Naive thymus-derived CD8-positive, alpha-beta T cell (primary cell): ENCODE data around the gene GALNTL6. TPM values are rescaled to one million over a fixed set of nuclear protein-coding genes. Genes with fewer than 3 reads are reported as not detected.

ENCODE experiments used
- ATAC-seq, 2 donors: fragments of 150-1000 bp; cut with Tn5 transposase in 1 of 2; sonication (Bioruptor Pico), chemical (Tn5 transposase) in 1 of 2; 1 replicate in 1 of 2; 2 replicates in 1 of 2; pipeline ENCODE4 v1.10.0; 2021; ENCODE audit warnings: mild to moderate bottlenecking in 2 of 2, moderate library complexity in 2 of 2
- POLR2A ChIA-PET: fragments of 350-600 bp; sonication (Branson Sonifier 250); formaldehyde crosslinking; loops from one replicate; lab custom pipeline; 2021; ENCODE audit warnings: antibody characterized with exemption; lab: Charles Lee
- DNase-seq, 10 donors: peaks; one replicate each; pipeline versions ENCODE4 v3.0.0 to v3.0.0-alpha.2; 2020 to 2022
- H3K27ac Mint-ChIP-seq, 10 donors: one replicate each; pipeline ENCODE4 v1.8.0; 2020 to 2022; ENCODE audit warnings: mild to moderate bottlenecking in 10 of 10, mixed read lengths in 10 of 10, moderate library complexity in 4 of 10, inconsistent platforms in 1 of 10
- H3K27me3 Mint-ChIP-seq, 5 donors: one replicate each; pipeline ENCODE4 v1.8.0; 2021 to 2022; ENCODE audit warnings: mixed read lengths in 5 of 5
- H3K36me3 Mint-ChIP-seq, 3 donors: one replicate each; pipeline ENCODE4 v1.8.0; 2020 to 2022; ENCODE audit warnings: mixed read lengths in 3 of 3, mild to moderate bottlenecking in 2 of 3, inconsistent platforms in 1 of 3
- H3K4me1 Mint-ChIP-seq, 4 donors: one replicate each; pipeline ENCODE4 v1.8.0; 2021 to 2022; ENCODE audit warnings: mixed read lengths in 4 of 4
- H3K4me3 Mint-ChIP-seq, 10 donors: one replicate each; pipeline ENCODE4 v1.8.0; 2020 to 2022; ENCODE audit warnings: mild to moderate bottlenecking in 10 of 10, mixed read lengths in 10 of 10, moderate library complexity in 6 of 10, inconsistent platforms in 1 of 10
- H3K9me3 Mint-ChIP-seq, 9 donors: one replicate each; pipeline ENCODE4 v1.8.0; 2020 to 2022; ENCODE audit warnings: mixed read lengths in 9 of 9, mild to moderate bottlenecking in 3 of 9, inconsistent platforms in 1 of 9, moderate library complexity in 1 of 9
- polyA plus RNA-seq, 3 donors: library from polyadenylated mRNA; unstranded; fragments of 300-500 nt; fragmentation: Illumina TruSeq; gene quantifications; one replicate each; pipeline ENCODE4 v1.2.3, GENCODE V29; 2021
- total RNA-seq, 8 experiments: library from RNA in 2 of 8; stranded (reverse) in 2 of 8; gene quantifications; one replicate each; pipeline ENCODE4 v1.2.3 and lab custom pipeline; 2021 to 2026

The GALNTL6 gene
- total and polyA plus RNA-seq, 5 experiments from 2014 or later, result not detected

GRCh38 chr4:172042714-172043114 is 229.5 kb downstream of the GALNTL6 start:
- peaks cover 0 to 9% (median 2%) of the 10 kb centered on the region in 9 donors for H3K9me3 Mint-ChIP-seq
- no peak overlapping the region for H3K27ac Mint-ChIP-seq
- no peaks in the 10 kb centered on the region for H3K4me1 Mint-ChIP-seq
- no peaks in the 10 kb centered on the region for H3K36me3 Mint-ChIP-seq
- H3K4me3 Mint-ChIP-seq, result no peak overlapping the region
- DNase-seq (no peak), ATAC-seq (no peak)
- POLR2A ChIA-PET, result no interaction called here
- H3K27me3 Mint-ChIP-seq, result no peaks in the 10 kb centered on the region

GRCh38 chr4:172045981-172046380 is 232.8 kb downstream of the GALNTL6 start:
- H3K27me3 Mint-ChIP-seq, result peaks cover 0 to 2% (median 0%) of the 10 kb centered on the region in 5 donors
- POLR2A ChIA-PET, result no interaction called here
- H3K9me3 Mint-ChIP-seq, result peaks cover 0 to 11% (median 4%) of the 10 kb centered on the region in 9 donors
- H3K4me1 Mint-ChIP-seq, result no peaks in the 10 kb centered on the region
- H3K27ac Mint-ChIP-seq, result no peak overlapping the region
- DNase-seq, result no peak
- ATAC-seq, result no peak
- H3K36me3 Mint-ChIP-seq, result no peaks in the 10 kb centered on the region
- H3K4me3 Mint-ChIP-seq, result no peak overlapping the region

- Mint-ChIP-seq H3K9me3 (peaks cover 0 to 20% (median 5%) of the 10 kb centered on the region in 9 donors), H3K27ac (no peak overlapping the region), H3K27me3 (peaks cover 0 to 2% (median 0%) of the 10 kb centered on the region in 5 donors), H3K4me1 (no peaks in the 10 kb centered on the region), H3K36me3 (no peaks in the 10 kb centered on the region), H3K4me3 (no peak overlapping the region)
- DNase-seq (no peak), ATAC-seq (no peak)
- POLR2A ChIA-PET, result no interaction called here
Measured at GRCh38 chr4:172048666-172049065, 235.5 kb downstream of the GALNTL6 start.

GRCh38 chr4:172050911-172051310 is 237.7 kb downstream of the GALNTL6 start:
- Mint-ChIP-seq H3K4me1 (no peaks in the 10 kb centered on the region), H3K36me3 (no peaks in the 10 kb centered on the region), H3K27me3 (peaks cover 0 to 2% (median 0%) of the 10 kb centered on the region in 5 donors), H3K4me3 (no peak overlapping the region), H3K9me3 (peaks cover 0 to 16% (median 5%) of the 10 kb centered on the region in 9 donors), H3K27ac (no peak overlapping the region)
- ATAC-seq, result no peak
- POLR2A ChIA-PET, result no interaction called here
- no peak for DNase-seq

GRCh38 chr4:172055046-172055445 is 241.8 kb downstream of the GALNTL6 start:
- Mint-ChIP-seq H3K9me3 (peaks cover 0 to 23% (median 3%) of the 10 kb centered on the region in 9 donors), H3K27ac (no peak overlapping the region), H3K4me1 (no peaks in the 10 kb centered on the region), H3K36me3 (no peaks in the 10 kb centered on the region), H3K27me3 (peaks cover 0 to under 1% (median 0%) of the 10 kb centered on the region in 5 donors), H3K4me3 (no peak overlapping the region)
- DNase-seq, result no peak
- ATAC-seq, result no peak
- POLR2A ChIA-PET, result no interaction called here

- no peak overlapping the region for H3K4me3 Mint-ChIP-seq
- H3K27ac Mint-ChIP-seq, result no peak overlapping the region
- H3K4me1 Mint-ChIP-seq, result no peaks in the 10 kb centered on the region
- no peaks in the 10 kb centered on the region for H3K27me3 Mint-ChIP-seq
- H3K9me3 Mint-ChIP-seq, result peaks cover 0 to 23% (median 2%) of the 10 kb centered on the region in 9 donors
- no peak for ATAC-seq
- POLR2A ChIA-PET, result no interaction called here
- H3K36me3 Mint-ChIP-seq, result no peaks in the 10 kb centered on the region
- no peak for DNase-seq
Measured at GRCh38 chr4:172055498-172055897, 242.3 kb downstream of the GALNTL6 start.

- Mint-ChIP-seq H3K9me3 (peaks cover 0 to 16% (median 3%) of the 10 kb centered on the region in 9 donors), H3K27ac (no peak overlapping the region), H3K27me3 (no peaks in the 10 kb centered on the region), H3K4me1 (no peaks in the 10 kb centered on the region), H3K4me3 (no peak overlapping the region), H3K36me3 (no peaks in the 10 kb centered on the region)
- ATAC-seq (no peak), DNase-seq (no peak)
- POLR2A ChIA-PET, result interaction anchor here (0.6 kb wide), 1 partner anchor 1452 kb away, joined by 3 read pairs; no protein-coding TSS in a partner anchor
Measured at GRCh38 chr4:172061204-172061603, 248.0 kb downstream of the GALNTL6 start.

- ATAC-seq (no peak), DNase-seq (no peak)
- peaks cover 0 to 35% (median 6%) of the 10 kb centered on the region in 9 donors for H3K9me3 Mint-ChIP-seq
- H3K27ac Mint-ChIP-seq, result no peak overlapping the region
- no peaks in the 10 kb centered on the region for H3K4me1 Mint-ChIP-seq
- POLR2A ChIA-PET, result no interaction called here
- no peaks in the 10 kb centered on the region for H3K36me3 Mint-ChIP-seq
- no peak overlapping the region for H3K4me3 Mint-ChIP-seq
- H3K27me3 Mint-ChIP-seq, result no peaks in the 10 kb centered on the region
Measured at GRCh38 chr4:172068506-172068905, 255.3 kb downstream of the GALNTL6 start.

GRCh38 chr4:172073590-172073989 is 260.4 kb downstream of the GALNTL6 start:
- POLR2A ChIA-PET, result no interaction called here
- ATAC-seq, result no peak
- H3K27me3 Mint-ChIP-seq, result no peaks in the 10 kb centered on the region
- no peaks in the 10 kb centered on the region for H3K36me3 Mint-ChIP-seq
- no peaks in the 10 kb centered on the region for H3K4me1 Mint-ChIP-seq
- H3K9me3 Mint-ChIP-seq, result peaks cover 0 to 18% (median 6%) of the 10 kb centered on the region in 9 donors
- H3K27ac Mint-ChIP-seq, result no peak overlapping the region
- DNase-seq, result no peak
- H3K4me3 Mint-ChIP-seq, result no peak overlapping the region

GRCh38 chr4:172083272-172083671 is 270.1 kb downstream of the GALNTL6 start:
- ATAC-seq (no peak), DNase-seq (no peak)
- H3K27ac Mint-ChIP-seq, result no peak overlapping the region
- no peaks in the 10 kb centered on the region for H3K27me3 Mint-ChIP-seq
- H3K9me3 Mint-ChIP-seq, result peaks cover 0 to 3% (median 0%) of the 10 kb centered on the region in 9 donors
- no peak overlapping the region for H3K4me3 Mint-ChIP-seq
- no peaks in the 10 kb centered on the region for H3K4me1 Mint-ChIP-seq
- H3K36me3 Mint-ChIP-seq, result no peaks in the 10 kb centered on the region
- POLR2A ChIA-PET, result no interaction called here

GRCh38 chr4:172088556-172088955 is 275.4 kb downstream of the GALNTL6 start:
- POLR2A ChIA-PET, result no interaction called here
- H3K27ac Mint-ChIP-seq, result no peak overlapping the region
- DNase-seq, result no peak
- H3K36me3 Mint-ChIP-seq, result no peaks in the 10 kb centered on the region
- no peak for ATAC-seq
- no peak overlapping the region for H3K4me3 Mint-ChIP-seq
- H3K27me3 Mint-ChIP-seq, result no peaks in the 10 kb centered on the region
- peaks cover 0 to 15% (median 4%) of the 10 kb centered on the region in 9 donors for H3K9me3 Mint-ChIP-seq
- no peaks in the 10 kb centered on the region for H3K4me1 Mint-ChIP-seq

GRCh38 chr4:172095161-172095560 is 282.0 kb downstream of the GALNTL6 start:
- H3K9me3 Mint-ChIP-seq, result peaks cover 2 to 30% (median 7%) of the 10 kb centered on the region in 9 donors
- no peaks in the 10 kb centered on the region for H3K27me3 Mint-ChIP-seq
- POLR2A ChIA-PET, result no interaction called here
- H3K4me1 Mint-ChIP-seq, result no peaks in the 10 kb centered on the region
- H3K27ac Mint-ChIP-seq, result no peak overlapping the region
- no peak for DNase-seq
- H3K4me3 Mint-ChIP-seq, result no peak overlapping the region
- H3K36me3 Mint-ChIP-seq, result no peaks in the 10 kb centered on the region
- ATAC-seq, result no peak

- H3K27ac Mint-ChIP-seq, result no peak overlapping the region
- no peak for ATAC-seq
- peaks cover 0 to 20% (median 3%) of the 10 kb centered on the region in 9 donors for H3K9me3 Mint-ChIP-seq
- no peaks in the 10 kb centered on the region for H3K36me3 Mint-ChIP-seq
- H3K27me3 Mint-ChIP-seq, result no peaks in the 10 kb centered on the region
- H3K4me1 Mint-ChIP-seq, result no peaks in the 10 kb centered on the region
- H3K4me3 Mint-ChIP-seq, result no peak overlapping the region
- no peak for DNase-seq
- POLR2A ChIA-PET, result no interaction called here
Measured at GRCh38 chr4:172096786-172097185, 283.6 kb downstream of the GALNTL6 start.

GRCh38 chr4:172099376-172099775 is 286.2 kb downstream of the GALNTL6 start:
- Mint-ChIP-seq H3K27me3 (no peaks in the 10 kb centered on the region), H3K9me3 (peaks cover 0 to 19% (median 3%) of the 10 kb centered on the region in 9 donors), H3K27ac (no peak overlapping the region), H3K36me3 (no peaks in the 10 kb centered on the region), H3K4me1 (no peaks in the 10 kb centered on the region), H3K4me3 (no peak overlapping the region)
- ATAC-seq (no peak), DNase-seq (no peak)
- POLR2A ChIA-PET, result no interaction called here
